Parathyroid adenoma (tissue), 2 donors: ENCODE data around the gene RAX2.

Experiments used
- H2AFZ ChIP-seq: fragments of 300-600 bp; sonication (generic); one replicate; pipeline ENCODE4 v1.7.0; 2017; ENCODE audit warnings: antibody characterized with exemption, mild to moderate bottlenecking
- H3K27ac ChIP-seq: fragments of 300-600 bp; sonication (generic); one replicate; pipeline ENCODE4 v1.7.0; 2017
- H3K27me3 ChIP-seq: fragments of 300-600 bp; sonication (generic); one replicate; pipeline ENCODE4 v1.7.0; 2017; ENCODE audit warnings: low read length; ENCODE audit not compliant: control insufficient read depth, insufficient read depth
- H3K36me3 ChIP-seq: fragments of 300-600 bp; sonication (generic); one replicate; pipeline ENCODE4 v1.7.0; 2017; ENCODE audit warnings: low read length; ENCODE audit not compliant: control insufficient read depth, insufficient read depth
- H3K4me1 ChIP-seq: fragments of 300-600 bp; sonication (generic); one replicate; pipeline ENCODE4 v1.7.0; 2017; ENCODE audit warnings: control low read depth
- H3K4me2 ChIP-seq: fragments of 300-600 bp; sonication (generic); one replicate; pipeline ENCODE4 v1.7.0; 2017; ENCODE audit warnings: low read length
- H3K4me3 ChIP-seq: fragments of 300-600 bp; sonication (generic); one replicate; pipeline ENCODE4 v1.7.0; 2017; ENCODE audit warnings: low read depth, low read length
- H3K79me2 ChIP-seq: fragments of 300-600 bp; sonication (generic); one replicate; pipeline ENCODE4 v1.7.0; 2017; ENCODE audit warnings: control low read depth
- H3K9ac ChIP-seq: fragments of 300-600 bp; sonication (generic); one replicate; pipeline ENCODE4 v1.7.0; 2017; ENCODE audit warnings: mild to moderate bottlenecking
- H3K9me3 ChIP-seq: fragments of 300-600 bp; sonication (generic); one replicate; pipeline ENCODE4 v1.7.0; 2017; ENCODE audit warnings: low read length; ENCODE audit not compliant: control insufficient read depth
- CTCF ChIP-seq: fragments of 300-600 bp; sonication (generic); IDR thresholded peaks from one replicate; pipeline ENCODE4 v1.7.0; 2017; ENCODE audit warnings: antibody characterized with exemption, mild to moderate bottlenecking
- donor health status: primary hyperparathyroidism.

The RAX2 gene

GRCh38 chr19:3785938-3786824, 14.2 kb upstream of the RAX2 start, which contains the start of gene MATK:
Gene MATK (minus strand): TSS chr19:3786381. CDS start chr19:3785135, 1,246 bp downstream.
- no peaks in the 10 kb centered on the region for H3K9me3 ChIP-seq
- H3K27me3 ChIP-seq = no peaks in the 10 kb centered on the region
- no peaks in the 10 kb centered on the region for H3K4me1 ChIP-seq
- no peaks in the 10 kb centered on the region for H3K79me2 ChIP-seq
- H3K9ac ChIP-seq = no peak within 1 kb of the TSS
- no peak within 1 kb of the TSS for H3K27ac ChIP-seq
- TF ChIP-seq CTCF = no peak
- peak within 1 kb of the TSS; percentile 46 for H2AFZ ChIP-seq
- H3K4me2 ChIP-seq = peak within 1 kb of the TSS; percentile 9
- no peaks in the 10 kb centered on the region for H3K36me3 ChIP-seq
- H3K4me3 ChIP-seq = no peak within 1 kb of the TSS

- Histone ChIP-seq H2AFZ (peak overlapping the region; percentile 46), H3K36me3 (no peaks in the 10 kb centered on the region), H3K9me3 (no peaks in the 10 kb centered on the region), H3K9ac (no peak overlapping the region), H3K4me2 (peak overlapping the region; percentile 9), H3K27me3 (no peaks in the 10 kb centered on the region), H3K79me2 (no peaks in the 10 kb centered on the region), H3K4me1 (no peaks in the 10 kb centered on the region), H3K4me3 (no peak overlapping the region), H3K27ac (no peak overlapping the region)
- TF ChIP-seq CTCF = no peak
Observed at GRCh38 chr19:3785451-3785937, 13.5 kb upstream of the RAX2 start.

GRCh38 chr19:3784607-3785450, 12.8 kb upstream of the RAX2 start:
- Histone ChIP-seq H3K27me3 (no peaks in the 10 kb centered on the region), H3K9ac (no peak overlapping the region), H3K4me3 (no peak overlapping the region), H3K9me3 (no peaks in the 10 kb centered on the region), H3K4me1 (no peaks in the 10 kb centered on the region), H2AFZ (no peak overlapping the region), H3K36me3 (no peaks in the 10 kb centered on the region), H3K4me2 (no peak overlapping the region), H3K79me2 (no peaks in the 10 kb centered on the region), H3K27ac (no peak overlapping the region)
- TF ChIP-seq CTCF = no peak

GRCh38 chr19:3783660-3784584, 11.9 kb upstream of the RAX2 start:
- Histone ChIP-seq H3K36me3 (no peaks in the 10 kb centered on the region), H3K9me3 (no peaks in the 10 kb centered on the region), H3K79me2 (no peaks in the 10 kb centered on the region), H3K4me3 (no peak overlapping the region), H2AFZ (no peak overlapping the region), H3K4me2 (no peak overlapping the region), H3K9ac (no peak overlapping the region), H3K27me3 (no peaks in the 10 kb centered on the region), H3K27ac (no peak overlapping the region), H3K4me1 (no peaks in the 10 kb centered on the region)
- TF ChIP-seq CTCF = no peak
